K562 (cell line): ENCODE results near the gene KBTBD3. TPM values are rescaled to one million over a fixed set of nuclear protein-coding genes. Genes with fewer than 3 reads are reported as not detected.
A peak's percentile ranks its signal among the peaks of the same experiment; 100 is the strongest.

Experiments
- CUX1 ChIP-seq: fragments of 200-800 bp; sonication (Bioruptor generic); IDR thresholded peaks from 2 replicates; pipeline ENCODE4 v1.6.1; 2016; ENCODE audit warnings: missing genetic modification characterization, missing compliant biosample characterization
- GMEB1 ChIP-seq: fragments of 250-450 bp; sonication (Bioruptor Pico); IDR thresholded peaks from 2 replicates; pipeline ENCODE4 v1.4.0; 2020; ENCODE audit warnings: mild to moderate bottlenecking
- MGA ChIP-seq: fragments of 450-650 bp; IDR thresholded peaks from 2 replicates; pipeline ENCODE4 v1.6.1; 2016; ENCODE audit warnings: mild to moderate bottlenecking, moderate library complexity
- NFYB ChIP-seq: IDR thresholded peaks from 2 replicates; pipeline ENCODE4 v1.6.1; 2011; ENCODE audit warnings: mild to moderate bottlenecking, moderate library complexity; ENCODE audit not compliant: insufficient read length; ENCODE audit errors: extremely low read depth
- NR2F6 ChIP-seq: fragments of 450-650 bp; formaldehyde crosslinking; IDR thresholded peaks from 2 replicates; pipeline ENCODE4 v1.4.0; 2020; ENCODE audit warnings: mild to moderate bottlenecking
- polyA plus RNA-seq, 8 experiments: library from polyadenylated mRNA; depleted of rRNA in 4 of 8; stranded (reverse) in 5 of 8; unstranded in 3 of 8; fragments of >200 nt; fragmentation: Nextera tagmentation in 2 of 8; fragmentation: Illumina TruSeq in 1 of 8; extraction: Ambion mirVana in 2 of 8; extraction: Trizol in 1 of 8; gene quantifications; 2 replicates each; pipeline versions ENCODE4 v1.2.1 to v1.2.3, GENCODE V29; 2011 to 2014; ENCODE audit warnings: inconsistent platforms in 1 of 8, missing spikeins in 1 of 8
- total RNA-seq, 7 experiments: library from RNA; depleted of rRNA in 6 of 7; stranded (reverse); fragments of >200 nt in 6 of 7; fragmentation: Illumina TruSeq in 2 of 7; extraction: Trizol in 2 of 7; gene quantifications; 2 replicates each; pipeline versions ENCODE4 v1.2.1 to v1.2.3, GENCODE V29; 2011 to 2021; ENCODE audit warnings: low replicate concordance in 1 of 7

Gene KBTBD3
- total and polyA plus RNA-seq, 9 of the 15 experiments (the other 6 are each of a cell fraction or from before 2014, with no cell fraction given): 4.2 to 31.2 (median 6.4) TPM

GRCh38 chr11:106077609-106078455 is 685 bp upstream of the KBTBD3 start, which contains the start of gene AASDHPPT (continued):
- no peak for TF ChIP-seq CUX1
- peak; percentile 64 for TF ChIP-seq MGA
- TF ChIP-seq NFYB: no peak
- no peak for TF ChIP-seq NR2F6 (CRISPR knock-in tag)
- TF ChIP-seq GMEB1 (CRISPR knock-in tag): peak; percentile 93
